ENCODE data around the gene ZNF202.
"Not testable (repeated sequence)": the region's sequence is repeated elsewhere in the genome, so short reads cannot be mapped to it uniquely, and the experiment has no call there.

The ZNF202 gene

DNA sequence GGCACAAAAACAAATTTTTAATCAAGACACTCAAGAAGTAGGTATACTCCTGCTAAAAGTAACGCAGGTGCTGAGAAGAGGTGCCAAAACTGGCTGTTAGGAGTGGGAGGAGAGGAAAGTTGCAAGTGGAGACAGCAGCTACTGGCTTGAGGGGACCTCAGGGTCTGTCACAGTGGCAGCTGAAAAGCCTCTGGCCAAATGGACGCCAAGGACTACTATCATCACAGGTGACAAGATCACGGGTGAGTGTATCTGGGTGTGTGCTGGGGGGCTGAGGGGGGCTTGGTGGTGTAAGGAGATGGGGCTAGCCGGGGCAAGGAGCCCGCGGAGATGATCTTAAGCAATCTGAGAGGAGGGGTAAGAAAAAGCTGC, 687 bp downstream of the ZNF202 start:
- no peak for DNase-seq

DNA sequence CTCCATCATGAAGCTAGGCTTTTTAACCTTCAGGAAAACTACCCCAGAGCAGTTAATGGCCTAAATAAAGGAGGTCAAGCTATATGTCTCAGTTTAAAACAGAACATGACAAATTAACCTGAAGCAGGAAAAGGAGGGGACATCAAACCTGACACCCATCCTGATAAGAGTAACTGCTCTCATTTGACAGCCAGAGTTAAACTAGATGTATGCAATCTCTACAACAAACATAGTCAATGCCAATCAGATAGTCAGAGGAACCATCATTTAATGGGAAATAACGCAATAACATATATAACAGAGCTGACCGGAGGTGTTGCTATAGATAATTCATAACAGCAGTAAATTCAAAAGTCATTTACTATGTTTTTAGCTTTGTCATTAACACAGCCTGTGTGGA, 3.1 kb downstream of the ZNF202 start:
- no peak for DNase-seq

- DNase-seq: no peak
These were observed 4.7 kb downstream of the ZNF202 start for GRCh38 chr11:123736769-123737168.

- DNase-seq: no peak
These were observed 11.9 kb downstream of the ZNF202 start for GRCh38 chr11:123729602-123730001.

GRCh38 chr11:123725995-123726655, 15.3 kb downstream of the ZNF202 start:
- DNase-seq: no peak

DNA sequence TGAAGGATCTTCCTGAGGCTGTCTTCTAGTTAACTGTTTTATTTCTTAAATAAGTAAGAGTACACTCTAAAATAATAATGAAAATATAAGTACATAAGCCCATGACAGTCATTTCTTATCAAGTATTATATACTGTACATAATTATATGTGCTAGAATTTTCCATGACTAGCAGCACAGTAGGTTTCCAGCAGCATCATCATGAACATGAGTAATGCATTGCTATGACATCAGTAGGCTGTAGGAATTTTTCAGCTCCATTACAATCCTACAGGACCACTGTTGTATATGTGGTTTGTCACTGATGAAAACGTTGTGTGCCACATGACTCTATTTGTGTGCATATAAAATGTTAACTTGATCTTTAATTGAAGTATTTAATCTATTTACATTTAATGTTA, 22.0 kb downstream of the ZNF202 start:
- DNase-seq: no peak

DNA sequence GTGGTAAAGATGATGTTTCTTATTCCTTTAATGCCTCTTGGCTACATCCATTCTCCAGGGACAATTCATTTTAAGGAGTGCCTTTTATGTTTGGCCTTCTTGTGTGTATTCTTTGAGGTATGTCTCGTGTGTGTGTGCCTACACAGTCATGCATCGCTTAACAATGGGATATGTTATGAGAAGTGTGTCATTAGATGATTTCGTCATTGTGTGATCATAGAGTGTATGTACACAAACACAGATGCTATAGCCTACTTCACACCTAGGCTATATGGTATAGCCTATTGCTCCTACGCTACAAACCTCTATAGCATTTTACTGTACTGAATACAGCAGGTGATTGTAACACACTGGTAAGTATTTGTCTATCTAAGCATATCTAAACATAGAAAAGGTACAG, 23.0 kb downstream of the ZNF202 start:
- DNase-seq: no peak

DNA sequence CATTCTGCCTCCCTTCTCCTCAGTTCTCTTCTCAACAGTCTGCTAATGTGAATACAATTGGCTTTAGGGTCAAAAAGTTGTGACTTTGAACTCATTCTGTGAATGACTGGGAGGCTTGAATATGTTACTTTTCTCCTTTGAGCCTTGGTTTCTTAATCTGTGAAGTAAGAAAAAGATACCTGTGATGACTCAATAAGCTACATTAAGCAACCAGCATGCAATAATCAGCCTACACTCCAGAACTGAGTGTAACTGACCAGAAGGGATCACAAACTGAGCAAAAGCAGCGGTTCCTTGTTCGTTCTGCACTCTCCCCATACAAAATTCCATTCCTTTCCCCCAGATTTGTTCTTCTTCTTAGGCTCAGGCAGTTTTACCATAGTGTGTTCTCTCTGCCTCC, 23.4 kb downstream of the ZNF202 start:
- DNase-seq: no peak

DNA sequence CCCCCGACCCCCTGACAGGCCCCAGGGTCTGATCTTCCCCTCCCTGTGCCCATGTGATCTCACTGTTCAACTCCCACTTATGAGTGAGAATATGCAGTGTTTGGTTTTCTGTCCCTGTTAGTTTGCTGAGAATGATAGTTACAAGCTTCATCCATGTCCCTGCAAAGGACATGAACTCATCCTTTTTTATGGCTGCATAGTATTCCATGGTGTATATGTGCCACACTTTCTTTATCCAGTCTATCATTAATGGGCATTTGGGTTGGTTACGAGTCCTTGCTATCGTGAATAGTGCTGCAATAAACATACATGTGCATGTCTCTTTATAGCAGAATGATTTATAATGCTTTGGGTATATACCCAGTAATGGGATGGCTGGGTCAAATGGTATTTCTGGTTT, 28.8 kb downstream of the ZNF202 start:
- DNase-seq: not testable (repeated sequence)

DNA sequence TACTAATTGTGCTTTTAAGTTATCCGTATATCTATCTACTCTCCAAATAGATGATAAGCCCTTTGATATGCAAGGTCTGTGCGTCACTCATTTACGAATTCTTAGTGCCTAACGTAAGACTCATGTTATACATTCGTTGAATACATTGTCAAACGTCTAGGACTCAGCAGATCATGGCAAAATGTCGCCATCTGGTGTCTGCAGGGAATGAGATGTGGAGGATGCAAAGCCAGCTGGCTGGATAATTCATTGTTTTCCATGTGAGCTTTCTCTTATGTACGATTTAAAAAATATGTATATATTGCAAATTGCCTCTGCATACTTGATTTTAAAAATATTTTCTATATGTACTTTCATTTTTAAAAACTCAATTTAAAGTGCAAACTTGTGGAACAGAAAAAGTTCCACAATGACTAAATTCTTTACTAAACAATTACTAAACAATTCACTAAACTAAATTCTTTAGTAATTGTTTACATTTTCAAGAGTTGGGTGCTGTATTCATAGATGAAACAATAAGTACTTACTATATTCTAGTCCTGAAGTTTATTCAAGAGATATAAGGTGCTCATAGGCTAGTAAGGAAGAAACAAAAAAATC, 33.8 kb downstream of the ZNF202 start:
- DNase-seq: peak; percentile 66

GRCh38 chr11:123707206-123707605, 34.3 kb downstream of the ZNF202 start:
- no peak for DNase-seq

GRCh38 chr11:123704341-123704740, 37.1 kb downstream of the ZNF202 start:
- no peak for DNase-seq

DNA sequence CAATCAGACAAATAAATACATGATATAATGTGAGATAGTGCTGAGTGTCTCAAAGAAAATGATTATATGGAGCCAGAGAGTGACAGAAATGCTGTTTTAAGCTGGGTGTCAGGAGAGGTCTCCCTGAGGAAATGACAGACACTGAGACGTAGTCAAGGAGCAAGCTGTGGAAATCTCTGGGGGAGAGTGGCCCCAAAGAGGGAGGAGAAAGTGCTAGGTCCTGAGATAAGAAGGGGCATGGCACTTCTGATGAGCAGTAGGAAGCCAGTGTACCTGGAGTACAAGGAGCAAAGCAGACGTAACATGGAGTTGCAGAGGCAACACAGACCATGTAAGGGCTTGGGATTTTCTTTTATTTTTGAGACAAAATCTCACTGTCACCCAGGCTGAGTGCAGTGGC, 38.8 kb downstream of the ZNF202 start:
- DNase-seq: no peak

- no peak for DNase-seq
These were observed 39.3 kb downstream of the ZNF202 start for GRCh38 chr11:123702139-123702538.

DNA sequence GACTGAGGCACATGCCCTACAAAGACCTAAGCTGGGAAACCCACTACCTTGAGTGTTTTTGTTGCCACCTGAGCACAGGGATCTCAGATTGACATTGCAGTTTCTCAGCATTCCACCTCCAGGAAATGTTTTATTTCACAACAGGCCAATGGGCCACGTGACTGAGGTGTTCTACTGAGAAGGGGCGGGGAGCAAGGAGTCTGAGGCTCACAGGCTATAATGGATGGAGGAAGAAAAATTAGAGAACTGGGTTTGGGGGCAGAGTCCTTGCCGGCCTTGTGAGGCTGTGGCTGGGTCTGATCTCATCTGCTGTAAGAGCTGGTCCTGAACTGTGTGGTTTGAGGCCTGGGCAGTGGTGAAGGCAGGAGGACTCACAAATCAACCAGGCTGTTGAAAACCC, 40.7 kb downstream of the ZNF202 start:
- no peak for DNase-seq

DNA sequence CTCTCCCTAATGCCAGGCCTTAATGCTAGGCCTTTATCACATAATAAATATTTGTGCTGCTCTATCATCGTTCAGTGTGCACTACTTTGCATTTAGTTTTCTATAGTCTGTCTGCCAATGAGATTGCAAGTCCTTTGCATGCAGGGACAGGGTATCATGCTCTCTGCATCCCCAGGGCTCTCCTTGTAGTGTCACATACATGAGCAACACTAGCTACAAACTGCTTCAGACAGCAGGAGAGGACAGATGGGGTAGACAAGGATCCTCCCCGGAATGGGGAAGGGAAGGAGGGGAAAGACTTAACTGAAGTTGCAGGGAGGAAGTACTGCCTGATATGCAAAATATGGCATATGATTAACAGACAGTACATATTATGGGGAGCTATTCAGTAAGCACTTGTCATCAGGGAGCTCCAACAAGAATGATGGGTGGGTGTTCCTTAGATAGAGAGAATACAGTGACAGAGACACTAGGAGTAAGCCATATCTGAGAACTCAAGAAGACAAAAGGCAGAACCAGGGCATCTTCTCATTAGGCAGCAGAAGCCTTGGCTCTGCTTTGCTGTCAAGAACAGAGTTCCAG, 42.8 kb downstream of the ZNF202 start:
- DNase-seq: no peak

- DNase-seq: no peak
These were observed 45.3 kb downstream of the ZNF202 start for GRCh38 chr11:123696183-123696582.

- DNase-seq: no peak
These were observed 46.2 kb downstream of the ZNF202 start for GRCh38 chr11:123695231-123695630.

GRCh38 chr11:123694551-123694950, 46.9 kb downstream of the ZNF202 start:
- DNase-seq: no peak

GRCh38 chr11:123692961-123693360, 48.5 kb downstream of the ZNF202 start:
- DNase-seq: no peak

DNA sequence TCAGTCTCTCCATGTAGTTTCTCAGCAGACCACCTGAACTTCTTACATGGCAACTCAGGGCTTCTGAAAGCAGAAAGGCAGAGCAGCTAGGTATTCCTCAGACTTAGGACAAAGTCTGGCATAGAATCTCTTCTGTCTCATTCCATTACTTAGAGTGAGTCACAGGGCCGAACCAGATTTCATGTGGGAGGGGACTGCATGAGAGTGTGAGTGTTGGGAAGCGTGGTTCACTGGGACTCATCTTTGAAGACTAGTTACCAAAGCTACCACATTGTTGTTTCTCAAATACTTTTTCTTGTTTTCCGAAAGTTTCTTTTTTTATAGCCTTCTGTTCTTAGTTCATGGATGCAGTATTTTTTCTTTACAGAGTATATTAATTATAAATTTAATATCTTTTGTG, 51.0 kb downstream of the ZNF202 start:
- DNase-seq: no peak

GRCh38 chr11:123684601-123685000, 56.9 kb downstream of the ZNF202 start:
- no peak for DNase-seq

- DNase-seq: no peak
These were observed 57.9 kb downstream of the ZNF202 start for GRCh38 chr11:123683428-123684170.
